Small intestine (tissue), 7 donors: ENCODE data around the gene TYW5. TPM values are rescaled to one million over a fixed set of nuclear protein-coding genes. Genes with fewer than 3 reads are reported as not detected.

ENCODE experiments used
- DNase-seq, 2 donors: peaks; one replicate each; pipeline versions ENCODE4 v3.0.0 to v3.0.0-alpha.2; 2013
- FAIRE-seq: peaks from 2 replicates; lab custom pipeline; 2012; peaks lifted over from hg19 to GRCh38; lab: Jason Lieb, UNC
- H3K27ac ChIP-seq, 3 donors: one replicate each; pipeline ENCODE4 v1.5.1; 2013; ENCODE audit warnings: low read length in 2 of 3, mild to moderate bottlenecking in 2 of 3, control low read depth in 1 of 3, inconsistent platforms in 1 of 3, low read depth in 1 of 3, moderate library complexity in 1 of 3
- H3K27me3 ChIP-seq, 3 donors: one replicate each; pipeline ENCODE4 v1.6.1; 2013; ENCODE audit warnings: low read length in 3 of 3, inconsistent platforms in 1 of 3; ENCODE audit not compliant: control insufficient read depth in 3 of 3, insufficient read depth in 3 of 3
- H3K36me3 ChIP-seq, 3 donors: one replicate each; pipeline ENCODE4 v1.6.1; 2013; ENCODE audit warnings: low read length in 3 of 3, inconsistent platforms in 1 of 3, low read depth in 1 of 3, mild to moderate bottlenecking in 1 of 3, moderate library complexity in 1 of 3; ENCODE audit not compliant: control insufficient read depth in 3 of 3, insufficient read depth in 2 of 3
- H3K4me1 ChIP-seq, 3 donors: one replicate each; pipeline ENCODE4 v1.6.1; 2013; ENCODE audit warnings: low read length in 2 of 3, inconsistent platforms in 1 of 3, low read depth in 1 of 3, mild to moderate bottlenecking in 1 of 3, moderate library complexity in 1 of 3; ENCODE audit not compliant: control insufficient read depth in 3 of 3, insufficient read depth in 2 of 3
- H3K4me3 ChIP-seq, 3 donors: one replicate each; pipeline ENCODE4 v1.5.1; 2013; ENCODE audit warnings: low read length in 3 of 3, control low read depth in 1 of 3, inconsistent platforms in 1 of 3, low read depth in 1 of 3, mild to moderate bottlenecking in 1 of 3, moderate library complexity in 1 of 3
- H3K9me3 ChIP-seq, 2 donors: one replicate each; pipeline ENCODE4 v1.6.1; 2013; ENCODE audit warnings: low read depth in 1 of 2, low read length in 1 of 2; ENCODE audit not compliant: control insufficient read depth in 2 of 2, insufficient read depth in 1 of 2
- WGBS, 3 donors: extraction: QIAGEN DNeasy Blood & Tissue Kit; methylation state at CpG; one replicate each; pipeline ENCODE4 v1.1.7; 2013; 5-methylcytosine and 5-hydroxymethylcytosine counted together
- polyA plus RNA-seq, 4 donors: library from polyadenylated mRNA; stranded (reverse) in 3 of 4; unstranded in 1 of 4; fragments of 200-250 nt in 3 of 4; fragments of 120-200 nt in 1 of 4; gene quantifications; one replicate each; pipeline versions ENCODE4 v1.2.1 to v1.2.3, GENCODE V29; 2013
- donor health status: healthy with polysubstance abuse.
- donor health status: control.
- donor health status: control.
- donor health status: Bipolar disorder and iron deficiency.
- donor health status: healthy.

Gene TYW5
- polyA plus RNA-seq, 4 donors, result 2.4 to 13.1 (median 3.8) TPM

- WGBS, 3 donors, result 91 to 95% (median 91%) methylated on average over 1 of the region's 1 CpG
- Histone ChIP-seq H3K36me3 (peaks cover 2 to 12% (median 12%) of the 10 kb centered on the region in 3 donors), H3K4me1 (peaks cover 0 to 2% (median 0%) of the 10 kb centered on the region in 3 donors), H3K27ac (no peak overlapping the region), H3K4me3 (no peak overlapping the region), H3K27me3 (no peaks in the 10 kb centered on the region), H3K9me3 (no peaks in the 10 kb centered on the region)
- DNase-seq (no peak), FAIRE-seq (no peak)
These were observed 11.7 kb upstream of the TYW5 start for GRCh38 chr2:199966976-199967375.

GRCh38 chr2:199966405-199966804 is 11.1 kb upstream of the TYW5 start:
- Histone ChIP-seq H3K9me3 (no peaks in the 10 kb centered on the region), H3K27me3 (no peaks in the 10 kb centered on the region), H3K36me3 (peaks cover 2 to 12% (median 12%) of the 10 kb centered on the region in 3 donors), H3K27ac (no peak overlapping the region), H3K4me3 (no peak overlapping the region), H3K4me1 (no peaks in the 10 kb centered on the region)
- DNase-seq (no peak), FAIRE-seq (no peak)
- WGBS, 3 donors, result 85 to 94% (median 90%) methylated on average over 2 of the region's 2 CpGs

GRCh38 chr2:199962203-199962602 is 6.9 kb upstream of the TYW5 start:
- no peak for FAIRE-seq
- Histone ChIP-seq H3K4me3 (no peak overlapping the region), H3K27me3 (no peaks in the 10 kb centered on the region), H3K4me1 (peaks cover 0 to 4% (median 0%) of the 10 kb centered on the region in 3 donors), H3K36me3 (peaks cover 2 to 16% (median 13%) of the 10 kb centered on the region in 3 donors), H3K27ac (no peak overlapping the region), H3K9me3 (no peaks in the 10 kb centered on the region)
- DNase-seq, result no peak
- 70 to 85% (median 84%) methylated on average over 2 of the region's 2 CpGs for WGBS, 3 donors

DNA sequence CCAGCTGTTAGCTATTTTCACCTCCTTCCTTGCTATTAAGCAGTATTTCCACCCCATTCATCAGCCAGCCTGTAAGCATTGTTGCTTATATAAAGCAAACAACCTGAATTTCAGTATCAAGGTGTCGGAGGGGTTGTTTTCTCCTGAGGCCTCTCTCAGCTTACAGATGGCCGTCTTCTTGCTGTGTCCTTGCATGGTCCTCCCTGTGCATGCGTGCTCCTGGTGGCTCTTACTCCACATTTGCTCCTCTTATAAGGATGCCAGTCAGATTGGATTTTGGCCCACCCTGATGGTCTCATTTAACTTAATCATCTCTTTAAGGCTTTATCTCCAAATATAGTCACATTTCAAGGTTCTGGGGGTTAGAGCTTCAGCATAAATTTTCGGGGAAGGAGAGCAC is 2.7 kb upstream of the TYW5 start:
- peaks cover 9 to 13% (median 10%) of the 10 kb centered on the region in 3 donors for H3K4me1 ChIP-seq

DNA sequence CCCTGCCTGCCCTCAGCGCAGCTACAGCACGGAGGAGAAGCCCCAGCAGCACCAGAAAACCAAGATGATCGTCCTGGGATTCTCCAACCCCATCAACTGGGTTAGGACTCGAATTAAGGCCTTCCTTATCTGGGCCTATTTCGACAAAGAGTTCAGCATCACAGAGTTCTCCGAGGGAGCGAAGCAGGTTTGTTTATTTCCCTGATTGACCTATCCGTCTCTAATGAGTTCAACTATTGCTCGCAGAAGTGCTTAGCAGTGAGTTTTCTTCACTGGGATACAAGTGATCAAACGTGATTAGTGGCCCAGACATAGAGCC is 730 bp upstream of the TYW5 start:
- DNase-seq, result peak in 1 of 2 donors; percentile 24
- 1% methylated on average over 9 to 10 of the region's 10 CpGs for WGBS, 3 donors

More for the DNA sequence above, 2.7 kb upstream of the TYW5 start:
- DNase-seq (no peak), FAIRE-seq (no peak)
- Histone ChIP-seq H3K9me3 (no peaks in the 10 kb centered on the region), H3K27ac (no peak overlapping the region), H3K27me3 (no peaks in the 10 kb centered on the region), H3K36me3 (peaks cover 0 to 7% (median 7%) of the 10 kb centered on the region in 3 donors), H3K4me3 (no peak overlapping the region)
- WGBS, 3 donors, result 88 to 89% (median 88%) methylated on average over 4 of the region's 4 CpGs

DNA sequence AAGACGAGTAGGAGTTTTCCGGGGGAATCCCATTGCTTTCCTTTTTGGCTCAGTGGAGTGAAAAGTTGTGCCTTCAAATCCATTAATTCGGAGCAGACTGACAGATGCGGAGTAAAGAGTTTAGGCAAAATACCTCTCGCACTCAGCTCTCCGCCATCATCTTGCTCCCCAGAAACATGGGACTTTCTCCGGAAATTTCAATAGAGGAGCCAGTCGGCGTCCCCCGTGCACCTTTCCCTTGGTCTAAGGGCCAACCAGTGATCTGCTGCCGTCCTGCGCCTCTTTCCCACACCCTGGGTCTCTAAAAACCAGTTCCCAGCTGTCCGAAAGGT is 318 bp downstream of the TYW5 start:
- H3K4me1 ChIP-seq, result peaks cover 9 to 13% (median 10%) of the 10 kb centered on the region in 3 donors
- WGBS, 3 donors, result 0 to 1% (median 1%) methylated on average over 13 of the region's 13 CpGs
- no peaks in the 10 kb centered on the region for H3K9me3 ChIP-seq
- peaks cover 0 to 7% (median 1%) of the 10 kb centered on the region in 3 donors for H3K36me3 ChIP-seq
- no peaks in the 10 kb centered on the region for H3K27me3 ChIP-seq
- peak overlapping the region; percentile 93 to 98 (median 95) for H3K27ac ChIP-seq
- DNase-seq, result no peak
- peak overlapping the region; percentile 89 to 98 (median 90) for H3K4me3 ChIP-seq
- FAIRE-seq, result no peak

More for the DNA sequence above, 730 bp upstream of the TYW5 start:
- H3K4me3 ChIP-seq, result peak overlapping the region; percentile 89 to 98 (median 90)
- peak overlapping the region; percentile 93 to 98 (median 95) for H3K27ac ChIP-seq
- H3K9me3 ChIP-seq, result no peaks in the 10 kb centered on the region
- no peaks in the 10 kb centered on the region for H3K27me3 ChIP-seq
- H3K36me3 ChIP-seq, result peaks cover 0 to 4% (median 3%) of the 10 kb centered on the region in 3 donors
- no peak for FAIRE-seq
- peaks cover 9 to 13% (median 10%) of the 10 kb centered on the region in 3 donors for H3K4me1 ChIP-seq

DNA sequence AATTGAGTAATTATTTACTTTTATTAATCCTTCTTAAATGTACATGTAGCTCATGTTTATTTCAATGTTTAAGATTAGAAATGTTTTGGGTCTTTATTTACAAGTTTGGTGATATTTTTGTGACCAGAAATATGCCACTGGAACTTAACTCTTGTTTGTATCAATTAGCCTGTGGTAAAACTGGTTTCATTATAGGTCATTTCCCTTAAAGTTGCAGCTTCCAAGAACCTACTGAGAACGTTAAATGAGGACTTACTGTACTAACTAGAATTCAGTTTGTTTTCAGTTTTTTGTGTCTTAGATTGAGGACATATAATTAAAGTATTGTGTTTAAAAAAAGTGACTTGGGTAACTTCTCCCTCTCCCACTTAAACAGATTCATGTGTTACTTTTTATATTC is 4.3 kb downstream of the TYW5 start:
- 39 to 43% (median 41%) methylated on average over 1 of the region's 1 CpG for WGBS, 3 donors
- DNase-seq, result no peak
- peaks cover 5 to 7% (median 7%) of the 10 kb centered on the region in 3 donors for H3K4me1 ChIP-seq
- peak; percentile 39 for FAIRE-seq
- H3K4me3 ChIP-seq, result no peak overlapping the region
- peaks cover 0 to 14% (median 3%) of the 10 kb centered on the region in 3 donors for H3K36me3 ChIP-seq
- H3K9me3 ChIP-seq, result no peaks in the 10 kb centered on the region
- H3K27me3 ChIP-seq, result no peaks in the 10 kb centered on the region
- no peak overlapping the region for H3K27ac ChIP-seq

- H3K9me3 ChIP-seq, result no peaks in the 10 kb centered on the region
- H3K4me3 ChIP-seq, result no peak overlapping the region
- no peak overlapping the region for H3K27ac ChIP-seq
- FAIRE-seq (no peak), DNase-seq (no peak)
- WGBS, 3 donors, result 87 to 96% (median 91%) methylated on average over 5 of the region's 5 CpGs
- peaks cover 2 to 14% (median 7%) of the 10 kb centered on the region in 3 donors for H3K36me3 ChIP-seq
- H3K27me3 ChIP-seq, result no peaks in the 10 kb centered on the region
- H3K4me1 ChIP-seq, result peaks cover 5 to 7% (median 7%) of the 10 kb centered on the region in 3 donors
These were observed 4.9 kb downstream of the TYW5 start for GRCh38 chr2:199950396-199950795.

GRCh38 chr2:199946836-199947235 is 8.5 kb downstream of the TYW5 start:
- Histone ChIP-seq H3K36me3 (peaks cover 2 to 11% (median 7%) of the 10 kb centered on the region in 3 donors), H3K9me3 (no peaks in the 10 kb centered on the region), H3K27me3 (no peaks in the 10 kb centered on the region), H3K4me3 (no peak overlapping the region), H3K27ac (no peak overlapping the region), H3K4me1 (peaks cover under 1 to 4% (median 2%) of the 10 kb centered on the region in 3 donors)
- DNase-seq (no peak), FAIRE-seq (peak; percentile 26)
